ENCODE data around the gene GIMAP1. TPM values are rescaled to one million over a fixed set of nuclear protein-coding genes. Genes with fewer than 3 reads are reported as not detected.

GIMAP1 gene
- total RNA-seq, 2 experiments from 2014 or later: 3.6 to 4.7 TPM

DNA sequence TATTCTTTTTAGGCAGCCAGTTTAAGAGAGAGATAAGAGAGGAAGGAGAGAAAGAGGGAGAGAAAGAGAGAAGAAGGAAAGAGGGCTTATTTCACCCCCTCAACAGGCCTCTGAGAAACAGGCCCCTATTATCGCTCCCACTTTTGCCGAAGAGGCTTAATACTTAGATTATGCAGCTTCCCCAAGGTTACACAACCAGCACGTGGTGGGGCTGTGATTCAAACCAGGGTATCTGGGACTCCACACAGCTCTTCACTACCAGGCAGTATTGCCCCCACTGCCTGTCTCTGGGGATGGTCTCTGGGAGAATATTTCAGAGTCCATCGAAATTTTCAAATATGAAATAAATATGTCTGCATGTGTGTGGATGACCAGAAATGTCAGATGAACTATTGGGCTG, 3.0 kb downstream of the GIMAP1 start:
- ChIA-PET POLR2A (no interaction called here), CTCF (no interaction called here)

DNA sequence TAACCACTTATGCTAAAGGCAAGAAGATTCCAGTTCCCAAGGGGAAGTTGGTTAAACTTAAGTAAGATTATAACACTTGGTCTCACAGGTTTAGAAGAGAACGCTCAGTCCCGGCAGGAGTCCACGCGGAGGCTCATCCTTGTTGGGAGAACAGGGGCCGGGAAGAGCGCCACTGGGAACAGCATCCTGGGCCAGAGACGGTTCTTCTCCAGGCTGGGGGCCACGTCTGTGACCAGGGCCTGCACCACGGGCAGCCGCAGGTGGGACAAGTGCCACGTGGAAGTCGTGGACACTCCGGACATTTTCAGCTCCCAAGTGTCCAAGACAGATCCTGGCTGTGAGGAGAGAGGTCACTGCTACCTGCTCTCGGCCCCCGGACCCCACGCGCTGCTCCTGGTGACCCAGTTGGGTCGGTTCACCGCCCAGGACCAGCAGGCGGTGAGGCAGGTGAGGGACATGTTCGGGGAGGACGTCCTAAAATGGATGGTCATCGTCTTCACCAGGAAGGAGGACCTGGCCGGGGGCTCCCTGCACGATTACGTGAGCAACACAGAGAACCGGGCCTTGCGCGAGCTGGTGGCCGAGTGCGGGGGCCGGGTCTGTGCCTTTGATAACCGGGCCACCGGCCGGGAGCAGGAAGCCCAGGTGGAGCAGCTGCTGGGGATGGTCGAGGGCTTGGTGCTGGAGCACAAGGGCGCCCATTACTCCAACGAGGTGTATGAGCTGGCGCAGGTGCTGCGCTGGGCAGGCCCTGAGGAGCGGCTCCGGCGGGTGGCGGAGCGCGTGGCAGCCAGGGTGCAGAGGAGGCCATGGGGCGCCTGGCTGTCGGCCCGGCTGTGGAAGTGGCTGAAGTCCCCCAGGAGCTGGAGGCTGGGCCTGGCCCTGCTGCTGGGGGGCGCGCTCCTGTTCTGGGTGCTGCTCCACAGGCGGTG, 3.8 kb downstream of the GIMAP1 start:
- CTCF ChIA-PET: interaction anchor here (0.6 to 2.2 kb wide), 3 partner anchors 11 to 297 kb away, joined by 3 to 8 read pairs (median 4); no protein-coding TSS in a partner anchor

DNA sequence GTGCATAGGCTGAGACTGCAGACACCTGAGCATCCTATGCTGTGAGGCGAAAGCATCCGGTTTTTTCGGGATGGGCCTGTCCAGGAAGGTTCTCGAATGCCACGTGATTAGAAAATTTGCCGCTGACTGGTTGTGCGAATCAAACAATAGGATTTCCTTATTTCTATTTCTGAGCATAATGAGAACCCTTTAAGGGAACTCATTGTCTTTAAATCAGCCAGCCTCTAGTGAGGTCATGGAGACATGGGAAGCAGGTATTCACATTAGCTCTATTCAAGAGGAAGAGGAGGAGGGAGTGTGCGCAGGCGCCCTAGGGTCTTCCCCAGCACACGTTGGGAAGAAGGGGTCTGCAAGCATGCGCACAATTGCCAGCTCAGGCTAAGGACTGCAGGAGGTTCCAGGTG, 5.6 kb downstream of the GIMAP1 start:
- POLR2A ChIA-PET: interaction anchor here (0.7 kb wide), 1 partner anchor 10 kb away, joined by 3 read pairs; no protein-coding TSS in a partner anchor
- CTCF ChIA-PET: interaction anchor here (0.5 to 2.2 kb wide), 3 partner anchors 9 to 15 kb away, joined by 3 to 8 read pairs (median 4); no protein-coding TSS in a partner anchor

More for the DNA sequence above, 3.8 kb downstream of the GIMAP1 start:
- POLR2A ChIA-PET: interaction anchor here (1.1 kb wide), 1 partner anchor 13 kb away, joined by 3 read pairs; no protein-coding TSS in a partner anchor

DNA sequence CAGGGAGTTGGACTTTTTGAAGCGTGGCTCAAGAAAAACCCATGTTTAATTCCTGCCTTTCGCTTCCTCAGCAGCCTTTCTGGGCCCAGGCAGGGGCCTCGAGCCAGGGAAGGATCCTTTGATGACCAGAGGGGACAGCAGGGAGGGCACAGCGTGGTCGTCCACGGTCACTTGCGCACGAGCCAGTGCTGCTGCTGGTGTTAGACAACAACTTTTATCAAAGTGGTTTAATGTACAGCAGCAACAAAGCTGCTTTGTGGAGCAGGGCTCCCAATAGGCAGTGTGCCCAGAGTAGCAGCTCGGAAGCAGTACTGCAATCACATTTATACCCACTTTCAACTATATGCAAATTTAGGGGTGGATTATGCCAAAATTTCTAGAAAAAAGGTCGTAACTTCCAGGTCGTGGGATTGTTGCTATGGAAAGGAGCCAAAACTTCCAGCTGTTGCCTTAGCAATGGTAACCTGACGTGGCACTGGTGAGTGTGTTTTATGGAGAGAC, 6.1 kb downstream of the GIMAP1 start:
- ChIA-PET POLR2A (interaction anchor here (1.0 kb wide), 1 partner anchor 25 kb away, joined by 3 read pairs; no protein-coding TSS in a partner anchor), CTCF (interaction anchor here (1.7 kb wide), 1 partner anchor 10 kb away, joined by 4 read pairs; no protein-coding TSS in a partner anchor)

- ChIA-PET POLR2A (no interaction called here), CTCF (interaction anchor here (0.6 to 1.7 kb wide), 2 partner anchors 9 to 20 kb away, joined by 4 read pairs; no protein-coding TSS in a partner anchor)
These were observed 7.1 kb downstream of the GIMAP1 start for GRCh38 chr7:150723467-150723866.

DNA sequence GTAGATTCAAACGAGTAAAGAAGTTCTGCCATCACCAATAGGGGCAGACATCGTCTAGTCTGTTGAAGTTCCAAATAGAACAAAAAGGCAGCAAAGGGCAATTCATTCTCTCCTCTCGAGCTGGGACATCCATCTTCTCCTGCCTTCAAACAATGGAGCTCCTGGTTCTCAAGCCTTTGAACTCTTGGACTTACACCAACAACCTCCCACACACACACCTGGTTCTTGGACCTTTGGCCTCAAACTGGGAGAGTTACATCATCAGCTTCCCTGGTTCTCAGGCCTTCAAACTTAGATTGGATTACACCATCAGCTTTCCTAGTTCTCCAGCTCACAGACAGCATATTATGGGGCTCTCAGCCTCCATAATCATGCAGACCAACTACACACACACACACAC, 11.0 kb downstream of the GIMAP1 start:
- ChIA-PET CTCF (no interaction called here), POLR2A (interaction anchor here (0.6 kb wide), 1 partner anchor 213 kb away, joined by 3 read pairs; no protein-coding TSS in a partner anchor)

- ChIA-PET POLR2A (no interaction called here), CTCF (no interaction called here)
These were observed 11.6 kb downstream of the GIMAP1 start for GRCh38 chr7:150728011-150728410.

- CTCF ChIA-PET: interaction anchor here (0.7 kb wide), 1 partner anchor 13 kb away, joined by 3 read pairs; no protein-coding TSS in a partner anchor
- POLR2A ChIA-PET: no interaction called here
These were observed 12.2 kb downstream of the GIMAP1 start for GRCh38 chr7:150728609-150729008.

GRCh38 chr7:150731916-150732315, 15.5 kb downstream of the GIMAP1 start:
- POLR2A ChIA-PET: interaction anchor here (0.6 to 2.9 kb wide), 7 partner anchors 10 to 277 kb away, joined by 3 to 23 read pairs (median 5); partner anchors contain the start of genes GIMAP1 and GIMAP6
- CTCF ChIA-PET: interaction anchor here (1.3 to 3.0 kb wide), 6 partner anchors 9 to 225 kb away, joined by 3 to 11 read pairs (median 6); partner anchors contain the start of gene GIMAP1

GRCh38 chr7:150732786-150733481, 16.5 kb downstream of the GIMAP1 start:
- ChIA-PET POLR2A (interaction anchor here (0.6 to 2.9 kb wide), 12 partner anchors 9 to 637 kb away, joined by 3 to 23 read pairs (median 4); partner anchors contain the start of genes GIMAP1 and GIMAP6), CTCF (interaction anchor here (0.9 to 3.0 kb wide), 10 partner anchors 10 to 283 kb away, joined by 3 to 11 read pairs (median 4); partner anchors contain the start of genes GIMAP1, GIMAP2 and GIMAP8)

- POLR2A ChIA-PET: interaction anchor here (0.6 to 2.9 kb wide), 7 partner anchors 13 to 637 kb away, joined by 3 to 23 read pairs (median 4); partner anchors contain the start of gene GIMAP1
- CTCF ChIA-PET: interaction anchor here (0.9 to 3.0 kb wide), 8 partner anchors 9 to 284 kb away, joined by 3 to 11 read pairs (median 6); partner anchors contain the start of genes GIMAP1, GIMAP2 and GIMAP8
These were observed 17.2 kb downstream of the GIMAP1 start for GRCh38 chr7:150733482-150734095.

- POLR2A ChIA-PET: interaction anchor here (1.2 to 2.9 kb wide), 2 partner anchors 18 to 21 kb away, joined by 3 to 23 read pairs; partner anchors contain the start of gene GIMAP1
These were observed 17.8 kb downstream of the GIMAP1 start for GRCh38 chr7:150734254-150734653.

GRCh38 chr7:150735596-150736358, 19.4 kb downstream of the GIMAP1 start:
- ChIA-PET POLR2A (interaction anchor here (1.0 to 1.2 kb wide), 2 partner anchors 19 kb away, joined by 3 read pairs; partner anchors contain the start of gene GIMAP1), CTCF (no interaction called here)

More at GRCh38 chr7:150734254-150734653, 17.8 kb downstream of the GIMAP1 start:
- CTCF ChIA-PET: no interaction called here

DNA sequence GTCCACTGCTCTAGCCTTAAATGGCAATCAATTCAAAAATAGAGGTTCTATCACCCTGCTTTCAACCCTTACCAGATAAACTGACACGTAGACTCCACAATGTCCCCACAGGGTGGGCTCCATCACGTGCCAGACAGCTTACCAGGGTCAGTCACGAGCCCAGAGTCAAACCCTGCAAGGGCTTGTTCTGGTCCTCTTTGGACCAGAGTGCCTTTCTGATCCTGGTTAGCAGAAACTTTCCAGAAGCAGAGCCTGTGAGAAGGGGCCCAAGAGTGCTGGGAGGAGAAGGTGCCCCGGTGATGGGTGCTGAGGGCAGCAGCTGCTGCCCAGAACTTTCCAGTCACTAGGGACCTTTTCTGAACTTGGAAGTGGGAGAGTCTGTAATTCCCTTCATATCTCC, 20.5 kb downstream of the GIMAP1 start:
- ChIA-PET POLR2A (interaction anchor here (0.6 to 2.8 kb wide), 3 partner anchors 10 to 20 kb away, joined by 3 to 22 read pairs (median 6); partner anchors contain the start of gene GIMAP1), CTCF (interaction anchor here (0.7 to 0.9 kb wide), 3 partner anchors 15 to 70 kb away, joined by 3 read pairs; no protein-coding TSS in a partner anchor)

- CTCF ChIA-PET: interaction anchor here (0.7 to 1.3 kb wide), 5 partner anchors 16 to 71 kb away, joined by 3 to 5 read pairs (median 3); partner anchors contain the start of gene GIMAP1
- POLR2A ChIA-PET: interaction anchor here (0.7 to 2.8 kb wide), 8 partner anchors 9 to 285 kb away, joined by 3 to 22 read pairs (median 9); partner anchors contain the start of genes GIMAP1, GIMAP2 and GIMAP4
These were observed 21.0 kb downstream of the GIMAP1 start, which contains the start of gene GIMAP5 for GRCh38 chr7:150737265-150738055. GIMAP5 (plus strand) TSS chr7:150737418; CDS start chr7:150740885, 3,467 bp downstream.

GRCh38 chr7:150738092-150738491, 21.7 kb downstream of the GIMAP1 start:
- ChIA-PET CTCF (interaction anchor here (1.0 to 1.3 kb wide), 3 partner anchors 22 to 72 kb away, joined by 3 to 5 read pairs (median 5); partner anchors contain the start of gene GIMAP1), POLR2A (interaction anchor here (0.6 to 2.8 kb wide), 10 partner anchors 9 to 286 kb away, joined by 3 to 22 read pairs (median 8); partner anchors contain the start of genes GIMAP1, GIMAP2, GIMAP4 and GIMAP6)
